Subcutaneous abdominal adipose tissue (tissue), 5 donors: ENCODE results near the gene MRC2.

Experiments used
- H3K27ac ChIP-seq: one replicate; pipeline ENCODE4 v1.7.0; 2013; ENCODE audit warnings: low read depth, mild to moderate bottlenecking, inconsistent platforms, low read length, moderate library complexity
- H3K27me3 ChIP-seq, 5 donors: one replicate each; pipeline ENCODE4 v1.7.0; 2013; ENCODE audit warnings: low read length in 5 of 5, inconsistent platforms in 1 of 5; ENCODE audit not compliant: control insufficient read depth in 5 of 5, insufficient read depth in 4 of 5
- H3K36me3 ChIP-seq, 5 donors: one replicate each; pipeline ENCODE4 v1.7.0; 2013; ENCODE audit warnings: low read length in 5 of 5; ENCODE audit not compliant: control insufficient read depth in 5 of 5, insufficient read depth in 5 of 5
- H3K4me1 ChIP-seq, 5 donors: one replicate each; pipeline ENCODE4 v1.7.0; 2013; ENCODE audit warnings: low read length in 5 of 5, mild to moderate bottlenecking in 3 of 5, moderate library complexity in 1 of 5; ENCODE audit not compliant: control insufficient read depth in 5 of 5, insufficient read depth in 5 of 5
- H3K4me3 ChIP-seq, 5 donors: one replicate each; pipeline ENCODE4 v1.7.0; 2013; ENCODE audit warnings: low read length in 5 of 5, low read depth in 1 of 5
- H3K9ac ChIP-seq, 5 donors: one replicate each; pipeline ENCODE4 v1.7.0; 2013; ENCODE audit warnings: low read length in 5 of 5, mild to moderate bottlenecking in 4 of 5, moderate library complexity in 3 of 5
- H3K9me3 ChIP-seq, 5 donors: one replicate each; pipeline ENCODE4 v1.7.0; 2013; ENCODE audit warnings: low read length in 5 of 5; ENCODE audit not compliant: control insufficient read depth in 5 of 5
- donor health status: healthy.
- donor health status: healthy.
- donor health status: healthy.
- donor health status: healthy.
- donor health status: healthy.

Gene MRC2

DNA sequence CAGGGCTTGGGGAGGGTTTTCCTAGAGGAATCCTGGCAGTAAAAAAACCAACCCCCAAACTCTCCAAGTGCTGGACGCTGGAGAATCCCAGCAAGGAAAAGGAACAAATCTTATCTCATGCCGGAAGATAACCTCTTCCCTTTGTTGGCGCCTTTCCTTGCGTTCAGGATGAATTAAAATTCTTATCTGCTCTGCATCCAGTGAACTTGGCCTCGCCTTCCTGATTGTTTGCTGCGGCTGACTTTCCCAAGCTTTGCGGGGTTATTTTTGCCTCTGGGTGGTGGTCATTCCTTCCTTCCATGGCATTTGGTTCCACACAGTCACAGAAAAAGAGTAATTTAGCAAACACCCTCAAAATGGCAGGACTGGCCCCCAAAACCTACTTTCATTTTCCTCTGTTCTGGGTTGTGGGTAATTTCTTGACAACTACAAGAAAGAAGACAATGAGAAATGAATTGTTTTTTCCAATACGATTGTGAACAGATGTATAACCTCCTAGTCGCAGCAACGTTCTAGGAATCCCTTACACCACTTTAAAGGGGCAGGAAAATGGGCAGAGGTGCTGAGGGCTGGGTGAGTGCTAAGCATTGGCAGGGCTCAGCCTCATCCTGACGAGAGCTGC is 77.8 kb downstream of the MRC2 start:
- peak overlapping the region; percentile 75 for H3K27ac ChIP-seq
- H3K9me3 ChIP-seq = peaks cover 0 to 6% (median 5%) of the 10 kb centered on the region in 5 donors
- peak overlapping the region in 4 of 5 donors; percentile 64 to 67 (median 66) for H3K4me3 ChIP-seq
- peak overlapping the region in 2 of 5 donors; percentile 4 to 16 for H3K9ac ChIP-seq
- H3K36me3 ChIP-seq = no peaks in the 10 kb centered on the region
- H3K4me1 ChIP-seq = peaks cover 4 to 41% (median 23%) of the 10 kb centered on the region in 5 donors
- H3K27me3 ChIP-seq = peaks cover 0 to 6% (median 3%) of the 10 kb centered on the region in 5 donors

DNA sequence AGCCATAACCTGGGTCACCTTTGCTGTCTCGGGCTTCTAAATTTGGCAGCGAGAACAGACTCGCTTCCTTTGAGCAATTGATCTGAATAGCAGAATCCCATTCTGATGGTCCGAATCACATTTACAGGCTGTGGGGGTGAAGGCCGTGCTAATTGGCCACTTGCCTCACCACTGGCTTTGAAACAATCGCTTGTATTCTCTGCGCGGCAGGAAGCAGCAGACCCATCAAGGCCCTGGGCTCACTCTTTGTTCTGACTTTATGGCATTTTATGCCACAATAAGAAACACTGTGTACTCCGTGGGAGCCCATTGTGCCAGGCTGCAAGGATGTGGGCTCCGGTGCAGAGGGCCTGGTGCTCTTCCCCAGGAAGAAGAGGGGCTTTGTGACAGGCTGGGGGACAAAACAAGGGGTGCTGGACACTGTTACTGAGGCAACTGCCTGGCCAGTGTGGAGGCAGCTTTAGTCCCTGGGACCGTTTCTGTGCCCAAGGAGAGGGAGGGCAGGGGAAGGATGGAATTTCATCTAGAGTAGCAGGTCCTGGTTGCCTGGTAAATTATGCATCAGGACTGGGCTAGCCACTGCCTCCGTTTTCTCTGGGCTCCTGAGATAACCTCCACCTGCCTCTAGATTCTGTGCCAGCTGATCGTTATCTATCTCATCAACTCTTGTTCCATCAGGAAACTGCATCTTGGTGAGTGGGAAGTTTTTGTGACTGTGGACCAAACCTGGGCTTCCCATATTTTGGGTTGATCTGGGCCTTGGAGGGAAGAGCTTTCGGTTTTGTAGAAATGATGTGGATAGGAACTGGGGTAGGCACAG is 78.5 kb downstream of the MRC2 start:
- Histone ChIP-seq H3K4me1 (peaks cover 4 to 41% (median 23%) of the 10 kb centered on the region in 5 donors), H3K4me3 (peak overlapping the region in 4 of 5 donors; percentile 2 to 67 (median 39)), H3K9ac (peak overlapping the region in 1 of 5 donors; percentile 4), H3K27me3 (peaks cover 0 to 6% (median 3%) of the 10 kb centered on the region in 5 donors), H3K27ac (peak overlapping the region; percentile 75), H3K9me3 (peaks cover 0 to 6% (median 5%) of the 10 kb centered on the region in 5 donors), H3K36me3 (no peaks in the 10 kb centered on the region)

DNA sequence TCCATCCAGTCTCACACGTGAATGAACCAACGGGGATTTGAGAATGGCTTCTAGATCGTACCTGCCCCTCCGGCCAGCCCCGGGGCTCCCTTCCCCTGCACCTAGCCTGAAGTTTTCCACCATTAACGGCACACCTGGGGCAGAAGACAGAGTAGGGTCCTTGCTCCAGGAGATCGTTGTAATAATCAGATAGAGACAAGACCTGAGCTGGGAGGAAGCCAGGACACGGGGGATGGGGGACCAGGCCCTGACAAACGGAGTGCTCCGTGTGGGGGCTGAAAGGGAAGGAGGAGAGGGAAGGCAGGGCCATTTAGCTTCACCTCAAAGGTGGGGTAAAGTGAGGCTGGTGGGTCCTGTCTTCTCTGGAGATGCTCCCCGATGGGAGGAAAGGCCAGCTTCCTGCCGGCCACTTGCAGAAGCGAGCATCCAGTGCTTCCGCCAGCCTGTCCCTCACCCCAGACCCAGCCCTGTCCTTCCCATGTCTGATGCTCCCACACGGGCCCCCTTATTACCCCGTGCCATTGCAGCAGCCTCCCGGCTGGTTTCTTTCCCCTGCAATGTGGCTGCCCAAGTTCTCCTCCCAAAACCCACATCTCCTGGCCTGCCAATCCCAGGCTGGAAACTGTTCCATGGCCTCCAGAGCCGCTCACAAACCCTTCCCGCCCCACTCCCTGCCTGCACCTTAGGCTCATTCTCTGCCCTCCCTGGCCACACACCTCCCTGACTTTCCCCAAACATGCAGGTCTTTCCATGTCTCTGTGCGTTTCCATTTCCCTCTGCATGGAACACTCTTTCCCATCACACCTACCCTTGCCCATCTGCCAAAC is 79.3 kb downstream of the MRC2 start:
- Histone ChIP-seq H3K36me3 (no peaks in the 10 kb centered on the region), H3K4me3 (peak overlapping the region in 1 of 5 donors; percentile 65), H3K4me1 (peaks cover 5 to 42% (median 23%) of the 10 kb centered on the region in 5 donors), H3K27ac (peak overlapping the region; percentile 75), H3K9me3 (peaks cover 0 to 6% (median 5%) of the 10 kb centered on the region in 5 donors), H3K9ac (no peak overlapping the region), H3K27me3 (peaks cover 0 to 6% (median under 1%) of the 10 kb centered on the region in 5 donors)

DNA sequence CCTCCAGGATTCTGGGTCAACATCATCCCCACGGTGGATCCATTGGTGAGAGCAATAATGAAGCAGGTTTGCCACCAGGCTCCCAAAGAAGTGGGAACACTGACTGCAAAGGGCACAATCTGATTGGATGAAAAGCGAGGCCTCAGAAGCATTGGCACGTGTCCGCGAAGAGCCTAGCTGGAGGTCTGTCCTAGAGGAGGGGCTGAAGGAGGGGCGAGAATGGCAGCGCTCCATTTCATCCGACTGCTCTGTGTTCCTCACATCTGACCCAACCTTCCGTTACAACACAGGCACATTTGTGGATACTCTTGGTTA is 79.9 kb downstream of the MRC2 start:
- H3K27ac ChIP-seq = no peak overlapping the region
- no peaks in the 10 kb centered on the region for H3K36me3 ChIP-seq
- H3K4me3 ChIP-seq = no peak overlapping the region
- H3K4me1 ChIP-seq = peaks cover 5 to 48% (median 28%) of the 10 kb centered on the region in 5 donors
- H3K27me3 ChIP-seq = peaks cover 0 to 6% (median 0%) of the 10 kb centered on the region in 5 donors
- H3K9ac ChIP-seq = no peak overlapping the region
- peaks cover 0 to 6% (median 5%) of the 10 kb centered on the region in 5 donors for H3K9me3 ChIP-seq

DNA sequence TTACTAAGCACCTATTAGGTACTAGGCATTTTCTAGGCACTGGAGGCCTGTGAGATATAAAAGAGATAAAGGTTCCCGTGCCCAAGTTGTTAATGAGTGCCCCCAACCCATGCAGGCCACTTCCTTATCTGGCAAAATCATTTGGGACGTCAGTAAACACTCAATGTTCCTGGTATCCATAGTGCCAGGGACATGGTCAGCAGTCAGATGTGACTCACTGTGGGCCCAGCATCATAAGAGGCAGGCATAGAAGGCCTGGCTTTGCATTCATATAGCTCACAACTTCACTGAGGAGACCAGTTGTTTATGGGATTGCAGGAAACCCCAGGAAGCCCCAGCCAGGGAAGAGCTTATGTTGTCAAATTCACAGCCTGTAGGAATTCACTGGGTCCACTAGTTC is 81.1 kb downstream of the MRC2 start:
- no peaks in the 10 kb centered on the region for H3K36me3 ChIP-seq
- peaks cover 0 to 6% (median 5%) of the 10 kb centered on the region in 5 donors for H3K9me3 ChIP-seq
- H3K27ac ChIP-seq = no peak overlapping the region
- H3K4me1 ChIP-seq = peaks cover 5 to 42% (median 23%) of the 10 kb centered on the region in 5 donors
- H3K4me3 ChIP-seq = no peak overlapping the region
- no peak overlapping the region for H3K9ac ChIP-seq
- no peaks in the 10 kb centered on the region for H3K27me3 ChIP-seq

DNA sequence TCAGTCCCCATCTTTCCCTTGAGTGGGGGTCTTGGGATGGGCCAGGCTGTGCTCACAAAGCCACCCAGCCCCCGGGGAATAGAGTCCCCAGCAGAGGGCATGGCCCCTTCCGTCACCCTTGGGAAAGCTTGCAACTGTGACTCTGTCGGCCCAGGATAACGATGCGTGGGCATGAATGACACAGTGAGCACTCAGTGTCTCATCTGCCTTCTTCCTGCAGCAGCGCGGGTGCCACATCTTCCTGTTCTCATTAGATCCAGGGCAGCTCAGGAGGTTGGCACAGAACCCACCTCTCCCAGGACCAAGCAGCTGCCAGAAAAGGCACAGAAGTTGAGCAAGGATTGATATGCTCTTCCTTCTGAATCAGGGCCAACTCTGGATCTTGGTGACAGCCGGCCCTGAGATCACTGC is 84.7 kb downstream of the MRC2 start:
- Histone ChIP-seq H3K4me1 (peaks cover 2 to 12% (median 5%) of the 10 kb centered on the region in 5 donors), H3K4me3 (no peak overlapping the region), H3K27ac (no peak overlapping the region)

DNA sequence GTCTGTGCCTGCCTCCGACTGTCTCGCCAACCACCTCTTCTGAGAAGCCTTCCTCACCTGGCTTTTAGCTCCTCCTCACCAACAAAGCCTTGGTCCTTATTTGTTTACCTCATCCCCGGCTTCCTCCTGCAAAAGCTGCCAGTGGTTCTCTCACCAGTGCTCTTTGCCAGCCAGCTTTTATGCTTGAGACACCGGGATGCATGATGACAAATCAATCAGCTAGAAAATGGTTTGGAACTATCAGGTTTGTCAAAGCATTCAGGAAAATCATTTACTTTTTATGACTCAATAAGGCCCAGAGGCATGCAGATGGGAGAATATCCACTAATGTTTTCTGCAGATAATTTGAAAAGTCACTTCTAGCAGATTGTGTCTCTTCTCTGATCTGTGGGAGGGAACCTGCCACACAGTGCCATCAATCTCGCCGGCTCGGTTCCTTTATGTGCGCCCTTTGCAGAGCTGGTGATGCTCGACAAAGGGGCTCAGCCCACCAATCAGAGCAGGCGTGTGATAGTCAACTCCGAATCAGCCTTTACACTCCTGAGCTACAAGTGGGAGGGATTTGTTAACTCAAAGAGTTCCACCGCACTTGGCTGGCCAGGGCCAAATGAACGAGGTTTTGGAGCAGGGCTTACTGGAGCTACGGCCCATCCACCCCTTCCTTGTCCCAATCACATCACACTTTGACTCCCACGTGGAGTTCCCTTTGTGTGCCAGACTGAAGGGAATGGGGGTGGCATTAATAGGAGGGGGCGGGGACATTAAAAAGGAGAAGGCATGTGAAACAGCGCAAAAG is 85.8 kb downstream of the MRC2 start:
- no peaks in the 10 kb centered on the region for H3K36me3 ChIP-seq
- H3K4me1 ChIP-seq = peaks cover 2 to 9% (median 5%) of the 10 kb centered on the region in 5 donors
- H3K27ac ChIP-seq = no peak overlapping the region
- H3K9ac ChIP-seq = no peak overlapping the region
- H3K27me3 ChIP-seq = no peaks in the 10 kb centered on the region
- H3K9me3 ChIP-seq = peaks cover 0 to 6% (median 5%) of the 10 kb centered on the region in 5 donors
- H3K4me3 ChIP-seq = no peak overlapping the region

More for the DNA sequence above, 84.7 kb downstream of the MRC2 start:
- Histone ChIP-seq H3K9me3 (peaks cover 0 to 6% (median 5%) of the 10 kb centered on the region in 5 donors), H3K27me3 (no peaks in the 10 kb centered on the region), H3K36me3 (no peaks in the 10 kb centered on the region), H3K9ac (no peak overlapping the region)

DNA sequence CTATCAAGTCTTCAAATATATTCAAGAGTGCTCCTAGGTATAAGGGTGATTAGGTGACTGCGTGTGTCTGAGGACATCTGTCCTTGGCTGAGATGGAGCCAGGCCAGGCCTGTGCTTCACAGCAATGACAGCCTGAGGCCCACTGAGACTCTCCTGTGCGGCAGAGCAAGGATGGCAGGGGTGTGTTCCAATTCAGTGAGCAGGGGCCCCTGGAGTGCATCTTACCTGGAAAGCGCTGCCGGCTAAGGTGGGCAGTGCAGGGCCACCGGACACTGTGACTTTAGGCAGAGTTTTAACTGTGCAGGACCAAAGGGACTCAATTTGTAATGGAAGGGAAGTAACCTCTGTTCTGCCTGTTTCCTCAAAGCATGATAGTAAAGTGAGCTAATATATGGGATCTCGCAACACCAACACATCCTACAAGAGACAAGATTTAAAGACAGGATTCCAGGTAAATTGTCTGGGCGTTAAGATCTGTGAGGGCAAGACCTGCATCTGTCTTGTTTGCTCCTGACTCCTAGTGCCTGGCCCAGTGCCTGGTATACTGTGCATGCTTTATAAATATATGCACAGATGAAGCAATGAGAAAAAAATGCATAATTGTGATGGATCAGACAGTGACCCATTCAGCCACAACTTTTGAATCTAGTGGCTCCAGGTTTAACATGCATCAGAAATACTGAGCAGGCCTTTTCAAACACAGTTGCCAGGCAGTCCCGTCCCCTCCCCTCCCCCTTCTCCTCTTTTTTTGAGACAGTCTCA is 86.7 kb downstream of the MRC2 start:
- Histone ChIP-seq H3K4me1 (peaks cover 2 to 9% (median 5%) of the 10 kb centered on the region in 5 donors), H3K9ac (no peak overlapping the region), H3K4me3 (no peak overlapping the region), H3K27ac (no peak overlapping the region), H3K27me3 (peaks cover 0 to 3% (median 0%) of the 10 kb centered on the region in 5 donors), H3K9me3 (no peaks in the 10 kb centered on the region), H3K36me3 (no peaks in the 10 kb centered on the region)
